IPS-20b (cell line): ENCODE results near the gene COL20A1.

Experiments
- H3K27ac ChIP-seq: one replicate; pipeline ENCODE4 v1.5.1; 2013; ENCODE audit warnings: low read length
- H3K27me3 ChIP-seq: 2 replicates; pipeline ENCODE4 v1.6.1; 2013; ENCODE audit warnings: mild to moderate bottlenecking, low read length, inconsistent platforms; ENCODE audit not compliant: insufficient read depth
- H3K36me3 ChIP-seq: 2 replicates; pipeline ENCODE4 v1.6.1; 2013; ENCODE audit warnings: low read depth, mild to moderate bottlenecking, inconsistent platforms, low read length, moderate library complexity; ENCODE audit not compliant: insufficient read depth
- H3K4me1 ChIP-seq: 2 replicates; pipeline ENCODE4 v1.6.1; 2013; ENCODE audit warnings: mild to moderate bottlenecking, control low read depth, inconsistent platforms, low read length, moderate library complexity; ENCODE audit not compliant: insufficient read depth
- H3K4me3 ChIP-seq: 2 replicates; pipeline ENCODE4 v1.5.1; 2013; ENCODE audit warnings: mild to moderate bottlenecking, low read length, inconsistent platforms
- H3K9ac ChIP-seq: 2 replicates; pipeline ENCODE4 v1.6.1; 2013; ENCODE audit warnings: low read depth, mild to moderate bottlenecking, inconsistent platforms, low read length, moderate library complexity
- H3K9me3 ChIP-seq: 2 replicates; pipeline ENCODE4 v1.6.1; 2013; ENCODE audit warnings: mild to moderate bottlenecking, low read depth, low read length, inconsistent platforms; ENCODE audit not compliant: insufficient read depth

COL20A1 gene

DNA sequence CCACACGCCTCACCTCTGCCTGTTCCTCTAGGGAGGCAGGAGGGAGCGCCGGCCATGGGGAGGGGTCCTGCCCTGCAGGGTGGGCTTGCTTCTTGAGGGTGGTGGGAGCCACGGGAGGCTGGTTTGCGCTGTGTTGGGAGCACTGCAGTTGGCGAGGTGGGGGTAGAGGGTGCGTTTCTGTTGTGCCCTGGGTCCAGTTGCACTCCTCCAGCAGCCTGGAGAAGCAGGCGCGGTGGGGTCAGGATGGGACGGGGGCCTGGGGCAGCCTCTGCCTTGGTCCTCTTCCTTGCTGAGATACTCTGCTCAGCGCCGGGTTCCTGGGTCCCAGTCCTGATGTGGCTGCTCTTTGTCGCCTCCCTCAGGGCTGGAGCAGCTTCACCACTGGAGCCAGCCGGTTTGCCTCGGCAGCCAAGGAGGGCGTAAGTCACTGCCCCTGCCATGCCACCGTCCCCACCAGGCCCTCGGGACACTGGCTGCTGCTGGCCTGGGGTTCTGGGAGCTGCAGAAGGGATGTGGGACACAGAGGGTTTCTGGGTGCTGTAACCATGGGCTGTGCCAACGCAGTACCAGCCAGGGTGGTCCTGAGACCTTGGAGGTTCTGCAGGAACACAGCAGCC lies 11.9 kb upstream of the COL20A1 start:
- H3K9me3 ChIP-seq: no peaks in the 10 kb centered on the region
- H3K4me1 ChIP-seq: no peaks in the 10 kb centered on the region
- no peak overlapping the region for H3K27ac ChIP-seq
- H3K36me3 ChIP-seq: peaks cover 80% of the 10 kb centered on the region
- no peaks in the 10 kb centered on the region for H3K27me3 ChIP-seq
- H3K4me3 ChIP-seq: no peak overlapping the region
- no peak overlapping the region for H3K9ac ChIP-seq

DNA sequence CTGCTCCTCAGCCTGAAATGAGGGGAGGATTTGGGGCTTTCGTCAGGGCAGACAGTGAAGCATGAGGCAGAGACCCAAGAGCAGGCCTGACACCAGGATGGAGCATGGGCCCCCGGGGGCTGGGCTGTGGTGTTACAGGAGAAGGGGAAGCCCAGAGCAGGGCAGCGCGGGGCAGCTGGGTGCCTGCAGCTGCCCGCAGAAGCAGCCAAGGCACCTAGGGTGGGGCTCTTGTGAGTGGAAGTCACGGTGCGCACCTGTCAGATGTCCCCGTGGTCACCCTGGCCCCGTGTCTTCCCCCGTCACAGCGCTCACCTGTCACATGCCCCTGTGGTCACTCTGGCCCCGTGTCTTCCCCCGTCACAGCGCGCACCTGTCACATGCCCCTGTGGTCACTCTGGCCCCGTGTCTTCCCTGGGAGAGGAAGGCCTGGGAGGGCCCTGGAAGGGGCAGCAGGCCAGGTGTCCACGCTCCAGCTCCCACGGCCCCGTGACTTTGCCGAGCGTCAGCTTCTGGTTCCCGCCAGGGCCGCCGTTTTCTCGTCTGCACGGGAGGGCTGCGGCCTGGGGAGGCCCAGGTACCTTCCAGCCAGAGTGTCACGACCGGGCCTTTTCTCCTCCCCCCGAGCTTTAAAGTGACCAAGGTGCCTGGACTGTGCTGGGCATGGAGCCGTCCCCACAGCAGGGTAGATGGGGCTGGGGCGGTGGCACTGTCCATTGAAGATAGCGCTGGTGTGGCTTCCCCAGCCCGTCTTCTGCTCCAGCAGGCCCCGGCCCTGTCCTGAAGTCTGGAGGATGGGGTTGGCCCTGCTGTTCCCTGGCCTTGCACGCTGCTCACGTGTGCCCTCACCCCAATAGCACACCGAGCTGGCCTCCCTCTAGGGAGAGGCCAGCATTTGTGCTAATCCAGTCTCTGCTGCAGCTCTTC lies 11.0 kb upstream of the COL20A1 start:
- Histone ChIP-seq H3K4me3 (no peak overlapping the region), H3K9ac (no peak overlapping the region), H3K27me3 (no peaks in the 10 kb centered on the region), H3K36me3 (peaks cover 76% of the 10 kb centered on the region), H3K9me3 (no peaks in the 10 kb centered on the region), H3K4me1 (no peaks in the 10 kb centered on the region), H3K27ac (no peak overlapping the region)

DNA sequence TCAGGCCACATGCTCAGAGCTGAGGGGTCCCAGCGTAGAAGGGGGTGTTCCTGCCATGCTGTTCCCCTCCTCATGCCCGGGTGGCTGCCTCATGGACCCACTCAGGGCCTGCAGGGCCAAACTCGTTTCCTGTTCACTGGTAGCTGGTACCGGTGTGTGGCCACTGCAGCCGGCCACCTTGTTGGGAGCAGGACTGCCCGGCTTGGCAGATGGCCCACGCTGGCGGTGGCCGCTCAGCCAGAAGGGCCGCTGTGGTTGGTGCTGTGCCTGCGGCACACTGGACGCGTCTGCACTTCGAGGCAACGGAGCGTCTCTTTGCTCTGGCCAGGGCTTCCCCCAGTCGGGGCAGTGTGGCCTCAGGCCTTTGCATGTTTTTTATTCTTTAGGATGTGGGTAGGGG lies 10.0 kb upstream of the COL20A1 start:
- H3K36me3 ChIP-seq: peaks cover 74% of the 10 kb centered on the region
- no peaks in the 10 kb centered on the region for H3K4me1 ChIP-seq
- H3K4me3 ChIP-seq: no peak overlapping the region
- no peaks in the 10 kb centered on the region for H3K9me3 ChIP-seq
- no peak overlapping the region for H3K9ac ChIP-seq
- H3K27ac ChIP-seq: no peak overlapping the region
- no peaks in the 10 kb centered on the region for H3K27me3 ChIP-seq

DNA sequence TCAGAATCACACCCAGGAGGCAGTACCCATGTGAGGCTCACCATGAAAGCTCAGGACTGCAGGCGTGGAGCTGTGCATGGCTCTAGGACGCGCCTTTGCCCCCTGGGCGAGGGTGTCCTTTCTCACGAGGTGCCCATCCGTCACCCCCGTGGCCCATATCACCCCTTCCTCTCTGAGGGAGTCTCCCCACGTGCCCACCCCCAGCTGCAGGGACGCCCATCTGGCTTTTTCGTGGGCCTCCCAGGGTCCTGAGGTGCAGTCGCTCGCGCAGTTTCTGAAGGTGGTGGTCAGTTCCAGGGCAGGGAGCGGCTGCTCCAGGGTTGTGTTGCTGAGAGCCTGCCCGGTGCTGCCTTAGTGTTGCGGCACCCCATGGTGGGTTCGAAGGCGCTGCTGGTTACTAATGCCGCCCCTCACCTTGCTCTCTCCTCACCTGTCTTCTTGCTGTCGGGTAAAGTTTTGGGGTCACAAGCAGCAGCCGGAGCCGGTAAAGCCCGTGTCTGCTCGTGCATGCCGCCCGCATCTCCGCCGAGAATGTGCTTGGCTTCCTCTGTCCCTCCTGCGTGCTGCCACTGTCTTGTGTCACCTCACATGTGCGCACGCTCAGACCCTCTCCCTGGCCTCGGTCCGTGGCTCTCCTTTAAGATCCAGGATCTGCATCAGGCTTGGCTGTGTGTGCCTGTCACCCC lies 9.4 kb upstream of the COL20A1 start:
- H3K4me3 ChIP-seq: no peak overlapping the region
- H3K4me1 ChIP-seq: no peaks in the 10 kb centered on the region
- H3K9me3 ChIP-seq: no peaks in the 10 kb centered on the region
- no peaks in the 10 kb centered on the region for H3K27me3 ChIP-seq
- H3K36me3 ChIP-seq: peaks cover 74% of the 10 kb centered on the region
- H3K27ac ChIP-seq: no peak overlapping the region
- no peak overlapping the region for H3K9ac ChIP-seq

DNA sequence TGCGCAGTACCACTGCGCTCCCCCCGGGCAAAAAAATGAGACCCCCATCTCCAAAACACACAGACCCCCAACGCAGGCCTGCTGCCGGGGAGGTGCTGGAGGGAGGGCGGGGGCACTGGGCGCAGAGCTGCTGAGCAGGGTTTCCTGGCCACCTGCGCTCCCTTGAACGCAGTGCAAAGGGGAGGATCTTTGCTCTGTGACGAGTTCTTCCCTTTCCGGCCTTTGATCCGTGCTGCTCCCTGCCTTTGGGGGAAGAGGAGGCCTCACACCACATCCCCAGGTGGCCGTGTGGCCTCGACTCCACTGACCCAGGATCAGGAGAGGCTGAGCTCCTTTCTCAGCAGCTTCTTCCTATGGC lies 8.9 kb upstream of the COL20A1 start:
- H3K27me3 ChIP-seq: no peaks in the 10 kb centered on the region
- no peak overlapping the region for H3K9ac ChIP-seq
- no peak overlapping the region for H3K27ac ChIP-seq
- no peaks in the 10 kb centered on the region for H3K4me1 ChIP-seq
- peaks cover 74% of the 10 kb centered on the region for H3K36me3 ChIP-seq
- no peak overlapping the region for H3K4me3 ChIP-seq
- H3K9me3 ChIP-seq: no peaks in the 10 kb centered on the region

DNA sequence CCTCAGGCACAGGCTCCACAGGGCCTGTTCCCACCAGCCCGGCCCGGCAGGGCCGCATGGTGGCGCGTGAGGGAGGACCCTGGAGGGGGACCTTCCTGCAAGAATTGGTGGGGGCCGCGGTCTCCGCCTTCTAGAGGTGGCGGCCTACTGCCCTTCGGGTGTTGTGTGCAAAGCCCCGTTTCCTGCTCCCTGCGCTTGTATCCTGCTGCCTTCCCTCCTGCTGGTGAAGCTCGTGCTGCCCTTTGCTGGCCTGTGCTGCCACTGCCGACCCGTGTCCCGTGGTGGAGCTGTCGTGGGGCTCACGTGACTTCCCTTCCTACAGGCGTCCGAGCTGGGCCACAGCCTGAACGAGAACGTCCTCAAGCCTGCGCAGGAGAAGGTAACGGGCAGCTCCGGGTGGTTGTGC lies 8.4 kb upstream of the COL20A1 start:
- no peak overlapping the region for H3K9ac ChIP-seq
- no peak overlapping the region for H3K27ac ChIP-seq
- peaks cover 72% of the 10 kb centered on the region for H3K36me3 ChIP-seq

DNA sequence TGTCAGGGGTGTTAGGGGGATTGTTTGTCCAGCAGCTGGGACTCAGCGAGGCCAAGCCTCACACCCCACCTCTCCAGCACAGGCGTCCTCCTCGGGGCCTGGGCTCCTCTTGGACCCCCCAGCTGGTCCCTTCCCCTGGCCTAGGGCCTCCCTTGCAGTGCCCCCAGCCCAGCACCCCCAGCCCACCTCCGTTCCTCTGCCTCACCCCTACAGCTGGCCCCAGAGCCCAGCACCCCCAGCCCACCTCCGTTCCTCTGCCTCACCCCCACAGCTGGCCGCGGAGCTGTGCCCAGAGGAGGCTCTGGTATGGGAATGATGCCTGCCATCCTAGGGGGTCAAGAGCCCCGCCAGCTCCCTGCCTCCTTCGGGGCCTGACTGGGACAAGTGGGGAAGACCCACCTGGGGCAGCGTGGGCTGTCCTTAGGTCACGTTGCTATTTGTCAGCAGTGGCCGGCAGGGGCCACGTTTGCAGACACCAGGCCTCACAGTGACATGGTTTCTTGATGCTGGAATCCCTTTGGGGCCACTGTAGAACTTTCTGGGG lies 7.9 kb upstream of the COL20A1 start:
- Histone ChIP-seq H3K27ac (no peak overlapping the region), H3K9ac (no peak overlapping the region), H3K4me1 (no peaks in the 10 kb centered on the region), H3K27me3 (no peaks in the 10 kb centered on the region), H3K4me3 (no peak overlapping the region), H3K36me3 (peaks cover 69% of the 10 kb centered on the region), H3K9me3 (no peaks in the 10 kb centered on the region)

More for the DNA sequence above, 8.4 kb upstream of the COL20A1 start:
- Histone ChIP-seq H3K9me3 (no peaks in the 10 kb centered on the region), H3K4me3 (no peak overlapping the region), H3K27me3 (no peaks in the 10 kb centered on the region), H3K4me1 (no peaks in the 10 kb centered on the region)

DNA sequence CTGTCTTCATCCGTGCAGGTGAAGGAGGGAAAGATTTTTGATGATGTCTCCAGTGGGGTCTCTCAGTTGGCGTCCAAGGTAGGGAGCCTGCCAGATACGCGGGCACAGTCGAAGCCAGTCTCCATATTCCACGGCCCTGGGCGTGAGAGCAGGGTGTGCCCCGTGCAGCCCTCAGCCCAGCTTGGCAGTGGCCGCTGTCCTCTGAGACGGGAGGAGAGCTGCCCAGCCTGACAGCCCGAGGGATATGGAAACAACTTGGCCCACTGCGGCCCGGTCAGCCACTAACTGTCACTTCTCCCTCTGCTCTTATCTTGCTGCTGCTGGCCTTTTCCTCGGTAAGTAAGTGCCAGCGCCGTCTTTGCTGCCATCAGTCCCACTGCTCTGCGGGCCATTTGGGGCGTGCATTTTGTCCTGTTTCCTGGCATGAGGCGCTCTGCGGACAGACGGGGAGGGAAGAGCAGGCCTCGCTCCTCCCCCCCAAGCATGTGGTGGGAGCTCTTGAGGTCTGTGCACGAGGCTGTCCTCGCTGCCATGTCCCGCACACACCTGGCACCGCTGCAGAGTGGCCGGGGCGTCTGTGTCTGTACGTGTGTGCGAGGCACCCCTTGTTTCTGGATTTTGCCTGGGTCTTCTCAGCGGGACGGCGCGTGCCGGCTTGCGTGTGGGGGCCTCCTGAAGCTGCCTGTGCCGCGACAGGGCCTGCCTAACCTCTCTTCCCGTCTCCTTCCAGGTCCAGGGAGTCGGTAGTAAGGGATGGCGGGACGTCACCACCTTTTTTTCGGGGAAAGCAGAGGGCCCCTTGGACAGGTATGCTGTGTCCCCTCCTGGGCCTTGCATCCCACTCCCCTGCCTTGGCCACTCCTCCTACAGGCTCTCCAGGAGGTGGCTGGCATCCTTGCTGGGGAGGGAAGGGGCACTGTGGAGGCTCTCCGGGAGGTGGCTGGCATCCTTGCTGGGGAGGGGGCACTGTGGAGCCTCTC lies 7.1 kb upstream of the COL20A1 start:
- Histone ChIP-seq H3K36me3 (peaks cover 60% of the 10 kb centered on the region), H3K4me1 (no peaks in the 10 kb centered on the region; the same call in 1 of the 2 replicates), H3K27ac (no peak overlapping the region), H3K9me3 (no peaks in the 10 kb centered on the region), H3K27me3 (no peaks in the 10 kb centered on the region), H3K4me3 (no peak overlapping the region), H3K9ac (no peak overlapping the region)

DNA sequence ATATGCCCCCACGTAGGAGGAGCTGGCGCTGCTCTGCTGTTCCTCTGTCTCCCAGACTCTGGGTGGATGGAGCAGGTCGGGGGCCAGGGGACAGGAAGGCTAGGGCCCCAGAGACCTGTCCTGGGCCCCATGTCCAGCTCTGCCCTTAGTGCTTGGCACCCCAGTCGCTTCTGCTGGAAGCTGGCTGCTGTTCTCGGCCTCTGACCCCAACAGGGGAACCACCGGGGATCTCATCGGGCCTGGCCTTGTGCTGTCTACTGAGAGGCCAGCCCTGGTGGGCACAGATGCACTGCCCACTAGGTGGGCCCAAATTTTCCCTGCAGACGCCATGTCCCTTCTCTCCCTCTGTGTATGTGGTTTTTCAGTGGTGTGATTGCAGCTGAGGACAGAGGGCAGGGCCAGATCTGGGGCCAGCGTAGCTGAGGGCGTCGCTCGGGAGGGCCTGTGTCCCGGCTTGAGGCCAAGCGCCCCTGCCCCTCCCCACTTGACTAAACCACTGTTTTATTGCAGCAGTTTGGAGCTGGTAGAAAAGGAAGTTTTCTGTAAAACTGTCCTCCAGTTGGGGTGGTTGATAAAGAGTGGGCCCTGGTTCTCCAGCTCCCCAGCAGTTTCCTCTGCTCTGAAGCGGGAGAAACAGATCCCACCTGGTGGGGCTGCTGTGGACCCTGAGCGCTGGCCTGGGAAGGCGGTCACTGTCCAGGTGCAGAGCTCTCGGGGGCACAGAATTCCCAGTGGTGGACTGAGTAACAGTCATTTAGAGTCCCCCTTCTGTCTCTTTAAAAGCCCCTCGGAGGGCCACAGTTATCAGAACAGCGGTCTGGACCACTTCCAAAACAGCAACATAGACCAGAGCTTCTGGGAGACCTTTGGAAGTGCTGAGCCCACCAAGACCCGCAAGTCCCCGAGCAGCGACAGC lies 5.9 kb upstream of the COL20A1 start:
- Histone ChIP-seq H3K4me1 (no peaks in the 10 kb centered on the region; the same call in 1 of the 2 replicates), H3K27me3 (no peaks in the 10 kb centered on the region), H3K4me3 (no peak overlapping the region), H3K9ac (no peak overlapping the region), H3K27ac (no peak overlapping the region), H3K9me3 (no peaks in the 10 kb centered on the region), H3K36me3 (peaks cover 51% of the 10 kb centered on the region)
